DMS79 treated with DMSO at 0.1 percent for 48 hours (cell line): ENCODE measurements around the gene BCAM.

Source experiments
- DNase-seq: peaks from one replicate; lab custom pipeline; 2025; lab: John Stamatoyannopoulos, UW

BCAM gene

GRCh38 chr19:44789943-44790483, 18.9 kb upstream of the BCAM start:
- no peak for DNase-seq

DNA sequence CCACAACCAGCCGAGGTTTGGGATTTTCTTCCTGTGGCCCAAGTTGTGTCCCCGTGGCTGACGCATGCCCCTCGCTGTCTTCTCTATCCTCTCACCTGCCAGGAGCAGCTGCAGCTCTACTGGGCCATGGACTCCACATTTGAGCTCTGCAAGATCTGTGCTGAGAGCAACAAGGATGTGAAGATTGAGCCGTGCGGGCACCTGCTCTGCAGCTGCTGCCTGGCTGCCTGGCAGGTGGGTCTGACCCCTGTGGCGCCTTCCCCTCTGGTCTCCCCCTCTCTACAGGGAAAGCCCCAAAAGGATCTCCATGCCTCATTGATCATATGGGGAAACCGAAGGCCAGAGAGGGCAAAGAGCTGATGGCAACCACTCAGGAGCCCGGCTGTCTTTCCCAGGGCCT, 16.6 kb upstream of the BCAM start:
- no peak for DNase-seq

DNA sequence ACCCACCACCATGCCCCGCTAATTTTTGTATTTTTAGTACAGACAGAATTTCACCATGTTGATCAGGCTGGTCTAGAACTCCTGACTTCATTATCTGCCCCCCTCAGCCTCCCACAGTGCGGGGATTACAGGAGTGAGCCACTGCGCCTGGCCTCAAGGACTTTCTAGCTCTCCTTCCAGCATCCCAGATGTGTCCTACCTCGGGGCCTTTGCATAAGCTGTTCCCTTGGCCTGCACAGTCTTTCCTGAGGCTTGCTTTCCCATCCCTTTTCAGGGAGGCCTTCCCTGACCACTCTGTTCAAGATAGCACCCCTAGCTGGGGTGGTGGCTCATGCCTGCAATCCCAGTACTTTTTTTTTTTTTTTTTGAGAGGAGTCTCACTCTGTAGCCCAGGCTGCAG, 14.3 kb upstream of the BCAM start:
- DNase-seq, result no peak

- DNase-seq, result no peak
Observed at GRCh38 chr19:44795398-44795987, 13.4 kb upstream of the BCAM start.

DNA sequence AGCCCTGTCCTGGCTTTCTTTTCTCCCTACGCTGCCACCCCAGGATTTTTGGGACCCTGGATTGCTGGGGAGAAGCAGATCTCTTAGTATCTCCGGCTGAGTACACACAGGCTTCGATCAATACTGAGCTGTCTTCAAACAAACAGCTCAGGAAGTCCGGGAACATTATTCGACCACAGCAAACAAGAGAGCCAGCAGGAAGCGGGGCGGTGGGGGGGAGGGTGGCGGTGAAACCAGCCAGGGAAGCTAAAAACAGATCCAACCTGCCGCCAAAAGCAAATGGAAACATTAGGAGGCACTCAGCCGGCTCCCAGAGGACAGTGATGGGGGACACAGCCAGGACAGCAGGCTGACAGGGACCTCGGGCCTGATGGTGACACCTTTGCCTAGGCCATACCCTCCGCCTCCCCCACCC, 12.2 kb upstream of the BCAM start:
- DNase-seq, result no peak

DNA sequence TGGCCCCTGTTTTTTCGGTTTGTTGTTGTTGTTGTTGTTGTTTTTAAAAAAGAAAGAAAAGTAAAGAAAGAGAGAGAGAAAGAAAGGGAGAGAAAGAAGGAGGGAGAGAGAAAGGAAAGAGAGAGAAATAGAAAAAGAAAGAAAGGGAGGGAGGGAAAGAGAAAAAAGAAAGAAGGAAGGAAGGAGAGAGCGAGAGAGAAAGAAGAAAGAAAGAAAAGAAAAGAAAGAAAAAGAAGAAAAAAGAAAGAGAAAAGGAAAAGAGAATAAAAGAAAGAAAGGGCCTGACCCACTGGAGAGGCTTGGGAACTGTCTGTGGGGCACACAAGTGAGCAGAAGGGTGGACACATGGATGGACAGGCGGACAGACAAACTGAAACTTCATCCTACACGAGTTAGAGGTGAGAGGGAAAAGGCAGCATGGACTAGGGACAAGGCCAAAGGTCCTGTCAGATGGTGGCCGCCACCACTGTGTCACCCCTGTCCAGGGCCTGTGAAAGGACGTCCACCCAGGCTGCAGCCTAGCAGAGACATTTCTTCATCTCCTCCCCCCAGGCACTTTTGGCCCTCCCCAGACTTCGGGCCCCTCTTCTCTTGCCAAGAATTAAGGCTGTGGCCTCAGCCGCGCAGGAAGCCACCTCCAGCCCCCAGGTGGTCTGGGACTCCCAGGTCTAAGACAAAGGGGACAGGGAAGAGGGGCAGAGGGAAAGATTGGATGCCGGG, 9.1 kb upstream of the BCAM start:
- DNase-seq, result no peak

GRCh38 chr19:44800461-44800860, 8.4 kb upstream of the BCAM start:
- peak; percentile 55 for DNase-seq

DNA sequence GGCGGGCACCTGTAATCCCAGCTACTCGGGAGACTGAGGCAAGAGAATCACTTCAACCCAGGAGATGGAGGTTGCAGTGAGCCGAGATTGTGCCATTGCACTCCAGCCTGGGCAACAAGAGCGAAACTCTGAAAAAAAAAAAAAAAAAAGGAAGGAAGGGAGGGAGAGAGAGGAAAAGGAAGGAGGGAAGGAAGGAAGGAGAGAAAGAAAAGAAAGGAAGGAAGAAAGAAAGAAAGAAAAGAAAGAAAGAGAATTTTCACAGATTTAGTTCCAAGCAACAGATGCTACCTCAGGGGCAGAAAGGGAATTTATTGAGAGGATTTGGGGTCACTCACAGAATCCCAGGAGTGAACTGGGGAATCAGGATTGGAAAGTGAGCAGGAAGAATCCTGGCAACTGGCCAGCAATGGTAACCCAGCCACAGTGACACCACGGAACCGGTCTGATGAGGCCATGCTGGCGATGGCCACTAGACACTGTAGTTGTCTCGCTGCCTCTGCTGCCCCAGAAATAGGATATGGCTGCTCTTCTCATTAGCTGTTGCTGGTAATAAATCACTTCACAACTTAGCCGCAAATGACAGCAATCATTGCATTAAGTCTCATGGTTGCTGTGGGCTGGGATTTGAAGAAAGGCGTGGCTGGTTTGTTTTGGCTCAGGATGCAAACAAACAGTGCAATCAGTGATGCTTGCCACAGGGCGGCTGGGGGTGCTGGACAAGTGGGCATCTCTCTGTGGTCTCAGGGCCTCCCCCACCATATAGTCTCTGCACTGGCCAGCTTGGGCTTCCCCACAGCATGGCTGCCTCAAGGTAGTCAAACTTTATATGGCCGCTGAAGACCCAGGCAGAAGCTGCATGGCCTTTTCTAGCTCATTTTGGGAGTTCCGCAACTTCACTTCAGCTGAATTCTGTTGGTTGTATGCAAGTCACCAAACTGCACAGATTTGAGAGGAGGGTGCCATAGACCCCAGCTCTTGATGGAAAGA, 5.2 kb upstream of the BCAM start:
- DNase-seq, result peak; percentile 16

DNA sequence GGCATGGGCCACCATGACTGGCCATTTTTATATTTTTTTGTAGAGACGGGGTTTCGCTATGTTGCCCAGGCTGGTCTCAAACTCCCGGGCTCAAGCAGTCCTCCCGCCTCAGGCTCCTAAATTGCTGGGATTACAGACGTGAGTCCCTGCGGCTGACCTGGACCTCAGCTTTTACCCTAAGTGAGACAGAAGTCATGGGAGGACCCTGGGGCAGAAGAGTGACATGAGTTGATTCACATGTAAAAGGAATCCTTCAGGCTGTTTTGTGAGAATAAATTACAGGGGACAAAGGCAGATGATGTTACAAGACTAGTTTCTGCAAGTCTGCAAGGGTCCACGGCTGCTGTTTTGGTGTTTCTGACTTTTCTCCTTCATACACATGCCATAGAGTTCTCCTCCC, 2.6 kb upstream of the BCAM start:
- DNase-seq, result no peak

- DNase-seq, result no peak
Observed at GRCh38 chr19:44807162-44807561, 1.7 kb upstream of the BCAM start.

DNA sequence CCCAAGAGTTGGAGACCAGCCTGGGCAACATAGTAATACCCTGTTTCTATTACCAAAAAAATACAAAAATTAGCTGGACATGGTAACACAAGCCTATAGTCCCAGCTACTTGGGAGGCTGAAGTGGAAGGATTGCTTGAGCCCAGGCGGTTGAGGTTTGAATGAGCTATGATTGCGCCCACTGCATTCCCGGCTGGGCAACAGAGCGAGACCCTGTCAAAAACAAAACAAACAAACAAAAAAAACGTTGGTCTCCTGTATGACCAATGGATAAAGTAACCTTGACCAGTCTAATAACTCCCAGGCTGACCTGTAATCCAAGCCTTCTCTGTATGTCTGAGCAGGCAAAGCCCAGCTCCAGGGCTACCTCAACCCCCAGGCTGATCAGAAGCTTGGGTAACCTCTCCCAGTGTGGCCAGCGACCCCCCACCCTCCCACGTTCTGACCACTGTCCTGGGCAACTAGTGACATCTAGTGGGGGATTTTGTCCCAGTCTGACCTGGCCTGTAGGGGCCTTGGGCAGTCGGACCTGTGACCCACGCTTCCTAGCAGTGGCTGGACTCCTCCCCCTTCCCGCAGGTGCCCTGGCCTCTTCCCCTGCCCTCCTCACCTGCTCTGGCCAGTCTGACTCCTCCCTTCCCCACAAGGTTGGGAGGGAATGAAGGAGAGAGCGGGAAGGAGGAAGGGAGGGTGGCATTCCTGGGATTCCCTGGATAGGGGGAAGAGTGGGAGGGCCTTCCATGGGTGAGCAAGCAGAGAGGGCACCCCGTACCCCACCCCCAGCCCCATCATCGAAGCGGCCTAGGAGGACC, 1.0 kb upstream of the BCAM start:
- DNase-seq, result no peak

GRCh38 chr19:44809577-44810233, 802 bp downstream of the BCAM start:
- DNase-seq, result no peak

GRCh38 chr19:44810234-44811121, 1.6 kb downstream of the BCAM start:
- DNase-seq, result no peak

DNA sequence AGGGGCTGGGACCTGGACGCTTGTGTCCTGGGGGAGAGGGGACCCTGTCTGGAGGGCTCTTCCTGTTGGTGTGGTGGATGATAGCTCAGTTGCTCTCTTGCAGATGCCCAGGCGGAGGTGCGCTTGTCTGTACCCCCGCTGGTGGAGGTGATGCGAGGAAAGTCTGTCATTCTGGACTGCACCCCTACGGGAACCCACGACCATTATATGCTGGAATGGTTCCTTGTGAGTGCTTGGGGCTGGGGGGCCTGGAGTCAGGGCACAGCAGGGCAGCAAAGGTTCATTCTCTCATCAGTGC, 2.2 kb downstream of the BCAM start:
- DNase-seq, result no peak

DNA sequence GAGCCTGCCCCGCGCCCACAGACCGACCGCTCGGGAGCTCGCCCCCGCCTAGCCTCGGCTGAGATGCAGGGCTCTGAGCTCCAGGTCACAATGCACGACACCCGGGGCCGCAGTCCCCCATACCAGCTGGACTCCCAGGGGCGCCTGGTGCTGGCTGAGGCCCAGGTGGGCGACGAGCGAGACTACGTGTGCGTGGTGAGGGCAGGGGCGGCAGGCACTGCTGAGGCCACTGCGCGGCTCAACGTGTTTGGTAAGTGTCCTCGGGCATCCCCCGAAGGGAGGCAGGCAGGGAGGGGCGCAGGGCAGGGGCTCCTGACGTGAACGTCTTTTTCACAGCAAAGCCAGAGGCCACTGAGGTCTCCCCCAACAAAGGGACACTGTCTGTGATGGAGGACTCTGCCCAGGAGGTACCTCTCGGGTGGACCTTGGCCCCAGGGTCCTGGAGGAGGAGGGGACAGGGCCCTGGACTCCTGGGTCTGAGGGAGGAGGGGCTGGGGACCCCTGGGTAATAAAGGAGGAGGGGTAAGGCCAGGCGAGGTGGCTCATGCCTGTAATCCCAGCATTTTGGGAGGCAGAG, 3.3 kb downstream of the BCAM start:
- no peak for DNase-seq

GRCh38 chr19:44813070-44813840, 4.4 kb downstream of the BCAM start:
- no peak for DNase-seq

DNA sequence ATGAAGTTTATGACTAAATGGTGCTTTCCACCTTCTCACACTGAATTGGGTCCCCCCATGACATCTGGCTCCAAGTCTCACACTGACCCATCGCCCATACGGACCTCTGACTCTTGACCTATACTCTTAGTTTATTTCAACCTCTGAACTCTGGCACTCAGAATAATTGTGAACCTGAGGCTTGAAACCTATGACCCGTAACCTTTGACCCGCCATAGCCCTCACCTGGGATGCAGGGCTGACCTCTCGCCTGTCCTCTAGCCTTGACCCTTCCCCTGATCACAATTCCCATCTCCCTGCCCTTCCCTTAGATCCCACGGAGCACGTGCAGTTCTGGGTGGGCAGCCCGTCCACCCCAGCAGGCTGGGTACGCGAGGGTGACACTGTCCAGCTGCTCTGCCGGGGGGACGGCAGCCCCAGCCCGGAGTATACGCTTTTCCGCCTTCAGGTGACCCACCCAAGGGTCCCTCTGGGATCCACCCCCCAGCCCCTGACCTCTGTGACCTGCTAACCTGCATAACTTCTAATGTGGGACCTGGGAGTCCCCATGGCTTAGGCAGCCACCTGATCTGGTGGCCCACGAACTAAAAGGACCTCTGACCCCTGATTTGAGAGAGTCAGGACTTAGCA, 5.1 kb downstream of the BCAM start:
- no peak for DNase-seq

DNA sequence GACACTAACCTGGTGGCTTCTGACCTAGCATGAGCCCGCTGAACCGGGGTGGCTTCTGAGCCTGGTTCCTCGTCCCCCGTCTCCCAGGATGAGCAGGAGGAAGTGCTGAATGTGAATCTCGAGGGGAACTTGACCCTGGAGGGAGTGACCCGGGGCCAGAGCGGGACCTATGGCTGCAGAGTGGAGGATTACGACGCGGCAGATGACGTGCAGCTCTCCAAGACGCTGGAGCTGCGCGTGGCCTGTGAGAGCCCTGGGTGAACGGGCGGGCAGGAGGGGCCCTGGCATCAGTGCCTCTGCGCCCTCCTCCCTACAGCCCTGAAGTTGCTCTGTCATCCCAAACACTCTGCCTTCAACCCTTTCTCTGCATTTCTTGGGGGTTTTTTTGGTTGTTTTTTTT, 5.6 kb downstream of the BCAM start:
- DNase-seq, result no peak

DNA sequence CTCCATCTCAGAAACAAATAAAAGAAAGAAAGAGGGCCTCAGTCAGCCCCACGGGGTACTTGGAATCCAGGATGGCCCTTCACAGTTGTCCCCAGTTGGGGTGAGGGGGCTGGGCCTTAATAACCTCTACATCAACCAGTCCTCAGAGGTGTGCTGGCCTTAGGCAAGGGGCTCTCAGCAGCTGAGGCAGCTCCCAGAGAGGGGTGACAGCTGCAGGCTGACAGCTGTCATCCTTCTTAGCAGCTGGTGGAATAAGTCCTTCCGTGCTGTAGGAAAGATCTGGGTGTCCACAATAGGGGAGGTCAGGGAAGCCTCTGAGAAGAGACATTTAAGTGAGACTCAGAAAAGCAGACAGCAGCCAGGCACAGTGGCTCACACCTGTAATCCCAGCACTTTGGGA, 7.4 kb downstream of the BCAM start:
- DNase-seq, result no peak
